HG03175 (cell line): ENCODE measurements around the gene TRAPPC14.
"Not testable (repeated sequence)": the region's sequence is repeated elsewhere in the genome, so short reads cannot be mapped to it uniquely, and the experiment has no call there.

Experiments
- ATAC-seq: cut with Tn5 transposase; IDR thresholded peaks from one replicate; pipeline ENCODE4 v1.9.1; 2021; ENCODE audit warnings: mild to moderate bottlenecking, moderate library complexity; ENCODE audit not compliant: unreplicated experiment

TRAPPC14 gene

GRCh38 chr7:100158229-100159098 is at the start of gene TRAPPC14:
TSS of gene TRAPPC14 (minus strand) at chr7:100158723. CDS start at chr7:100158499, 224 bp downstream.
- peak; percentile 86 for ATAC-seq

GRCh38 chr7:100204454-100204853 is 45.9 kb upstream of the TRAPPC14 start:
- ATAC-seq: no peak

- no peak for ATAC-seq
Measured at GRCh38 chr7:100200693-100201092, 42.2 kb upstream of the TRAPPC14 start.

- ATAC-seq: no peak
Measured at GRCh38 chr7:100198266-100198665, 39.7 kb upstream of the TRAPPC14 start.

- ATAC-seq: not testable (repeated sequence)
Measured at GRCh38 chr7:100195901-100196322, 37.4 kb upstream of the TRAPPC14 start.

GRCh38 chr7:100195222-100195621 is 36.7 kb upstream of the TRAPPC14 start:
- no peak for ATAC-seq

GRCh38 chr7:100192969-100193368 is 34.4 kb upstream of the TRAPPC14 start:
- no peak for ATAC-seq

- ATAC-seq: not testable (repeated sequence)
Measured at GRCh38 chr7:100192281-100192862, 33.8 kb upstream of the TRAPPC14 start.

- no peak for ATAC-seq
Measured at GRCh38 chr7:100191775-100192174, 33.3 kb upstream of the TRAPPC14 start.

- ATAC-seq: no peak
Measured at GRCh38 chr7:100190048-100190711, 31.7 kb upstream of the TRAPPC14 start.

- no peak for ATAC-seq
Measured at GRCh38 chr7:100189061-100189460, 30.5 kb upstream of the TRAPPC14 start.

- ATAC-seq: no peak
Measured at GRCh38 chr7:100185726-100186125, 27.2 kb upstream of the TRAPPC14 start.

GRCh38 chr7:100183090-100183489 is 24.6 kb upstream of the TRAPPC14 start:
- not testable (repeated sequence) for ATAC-seq

- not testable (repeated sequence) for ATAC-seq
Measured at GRCh38 chr7:100182616-100183015, 24.1 kb upstream of the TRAPPC14 start.

- not testable (repeated sequence) for ATAC-seq
Measured at GRCh38 chr7:100180084-100180483, 21.6 kb upstream of the TRAPPC14 start.

- ATAC-seq: peak; percentile 91
Measured at GRCh38 chr7:100177045-100178001, 18.8 kb upstream of the TRAPPC14 start, which contains the start of the genes GPC2 and STAG3. TSS of gene GPC2 (minus strand) at chr7:100177381. CDS start at chr7:100177199, 182 bp downstream. TSS of gene STAG3 (plus strand) at chr7:100177918. CDS start at chr7:100180557, 2,639 bp downstream.

GRCh38 chr7:100176096-100177044 is 17.8 kb upstream of the TRAPPC14 start:
- no peak for ATAC-seq

GRCh38 chr7:100175296-100175935 is 16.9 kb upstream of the TRAPPC14 start:
- no peak for ATAC-seq

- ATAC-seq: no peak
Measured at GRCh38 chr7:100174582-100174981, 16.1 kb upstream of the TRAPPC14 start.
